AG10803 (cell line): ENCODE results near the gene RPTOR.

Experiments
- DNase-seq: peaks from one replicate; pipeline ENCODE4 v3.0.0; 2010; ENCODE audit warnings: low read depth
- H3K4me3 ChIP-seq: 2 replicates; pipeline ENCODE4 v1.5.1; 2011; ENCODE audit warnings: mild to moderate bottlenecking, low read length, control low read depth
- CTCF ChIP-seq: conservative IDR thresholded peaks from 2 replicates; pipeline ENCODE4 v1.5.1; 2011; ENCODE audit warnings: mild to moderate bottlenecking, low read length, control low read depth, inconsistent platforms

Gene RPTOR

GRCh38 chr17:80523054-80523744 is 21.4 kb upstream of the RPTOR start:
- no peak for DNase-seq
- H3K4me3 ChIP-seq, result no peak overlapping the region
- TF ChIP-seq CTCF, result no peak

GRCh38 chr17:80523956-80524712 is 20.5 kb upstream of the RPTOR start:
- no peak for TF ChIP-seq CTCF
- peak; percentile 12 for DNase-seq
- H3K4me3 ChIP-seq, result no peak overlapping the region

GRCh38 chr17:80526116-80526910 is 18.3 kb upstream of the RPTOR start:
- TF ChIP-seq CTCF, result no peak

GRCh38 chr17:80527016-80527645 is 17.5 kb upstream of the RPTOR start:
- no peak overlapping the region for H3K4me3 ChIP-seq
- TF ChIP-seq CTCF, result no peak
- peak; percentile 17 for DNase-seq

More at GRCh38 chr17:80526116-80526910, 18.3 kb upstream of the RPTOR start:
- no peak overlapping the region for H3K4me3 ChIP-seq
- DNase-seq, result no peak

- DNase-seq, result no peak
- no peak for TF ChIP-seq CTCF
- no peak overlapping the region for H3K4me3 ChIP-seq
Observed at GRCh38 chr17:80528536-80528935, 16.1 kb upstream of the RPTOR start.

GRCh38 chr17:80529104-80529903 is 15.3 kb upstream of the RPTOR start:
- no peak overlapping the region for H3K4me3 ChIP-seq
- TF ChIP-seq CTCF, result no peak
- DNase-seq, result no peak
